OCI-LY3 (cell line): ENCODE measurements around the gene ZNF831.

Experiments
- H2AFZ ChIP-seq: fragments of 200-600, 300-600 bp; shearing (Covaris generic); 2 replicates; pipeline ENCODE4 v1.6.0; 2014; ENCODE audit warnings: antibody characterized with exemption, low read depth, low read length
- H3K27ac ChIP-seq: fragments of 200-600, 300-600 bp; sonication (generic); 2 replicates; pipeline ENCODE4 v1.5.1; 2014; ENCODE audit warnings: mild to moderate bottlenecking, low read length, moderate library complexity, mixed read lengths
- H3K27me3 ChIP-seq: fragments of 200-600, 300-600 bp; sonication (generic); 2 replicates; pipeline ENCODE4 v1.6.1; 2014; ENCODE audit warnings: low read depth, low read length, mixed read lengths
- H3K36me3 ChIP-seq: fragments of 200-600, 300-600 bp; sonication (generic); replicated peaks from 2 replicates; pipeline ENCODE3; 2014; ENCODE audit warnings: low read depth, low read length, mixed read lengths
- H3K4me1 ChIP-seq: fragments of 300-600, 200-600 bp; sonication (generic); 2 replicates; pipeline ENCODE4 v1.6.1; 2014; ENCODE audit warnings: low read length, mixed read lengths
- H3K4me2 ChIP-seq: fragments of 200-600, 300-600 bp; sonication (generic); 2 replicates; pipeline ENCODE4 v1.6.1; 2014; ENCODE audit warnings: low read length, mixed read lengths
- H3K4me3 ChIP-seq: fragments of 300-600, 200-600 bp; sonication (generic); 2 replicates; pipeline ENCODE4 v1.5.1; 2014; ENCODE audit warnings: antibody characterized with exemption, mild to moderate bottlenecking, low read length, moderate library complexity
- H3K79me2 ChIP-seq: fragments of 300-600, 200-600 bp; shearing (Covaris generic); 2 replicates; pipeline ENCODE4 v1.6.1; 2014; ENCODE audit warnings: mild to moderate bottlenecking, low read length, mixed read lengths
- H3K9ac ChIP-seq: fragments of 300-600, 200-600 bp; shearing (Covaris generic); 2 replicates; pipeline ENCODE4 v1.6.0; 2014; ENCODE audit warnings: mild to moderate bottlenecking, low read length, moderate library complexity
- H3K9me3 ChIP-seq: fragments of 200-600, 300-600 bp; shearing (Covaris generic); 2 replicates; pipeline ENCODE4 v1.6.1; 2014; ENCODE audit warnings: low read length, mixed read lengths; ENCODE audit not compliant: insufficient read depth
- H4K20me1 ChIP-seq: fragments of 200-600, 300-600 bp; sonication (generic); 2 replicates; pipeline ENCODE4 v1.6.1; 2016; ENCODE audit warnings: low read length, mixed read lengths; ENCODE audit not compliant: insufficient read depth
- EZH2phosphoT487 ChIP-seq: fragments of 200-600 bp; shearing (Covaris generic); IDR thresholded peaks from 2 replicates; pipeline ENCODE4 v1.6.1; 2018; ENCODE audit warnings: antibody characterized with exemption, mixed run types, low read depth
- TF ChIP-seq, protein P1 (sequence below): fragments of 200-600, 300-600 bp; sonication (generic); IDR thresholded peaks from 2 replicates; pipeline ENCODE4 v1.5.1; 2014; ENCODE audit warnings: antibody characterized with exemption, low read length, low read depth

ZNF831 gene

GRCh38 chr20:59151820-59152219 lies 11.8 kb upstream of the ZNF831 start:
- no peaks in the 10 kb centered on the region for H3K79me2 ChIP-seq
- no peak overlapping the region for H3K4me2 ChIP-seq
- H3K27ac ChIP-seq: no peak overlapping the region
- no peak overlapping the region for H3K4me3 ChIP-seq
- peaks cover 78% of the 10 kb centered on the region for H3K27me3 ChIP-seq
- H3K4me1 ChIP-seq: no peaks in the 10 kb centered on the region
- H4K20me1 ChIP-seq: no peaks in the 10 kb centered on the region
- no peaks in the 10 kb centered on the region for H3K9me3 ChIP-seq
- H3K9ac ChIP-seq: no peak overlapping the region
- no peaks in the 10 kb centered on the region for H3K36me3 ChIP-seq
- no peak overlapping the region for H2AFZ ChIP-seq
- no peak for TF ChIP-seq EZH2phosphoT487
- TF ChIP-seq, protein P1, sequence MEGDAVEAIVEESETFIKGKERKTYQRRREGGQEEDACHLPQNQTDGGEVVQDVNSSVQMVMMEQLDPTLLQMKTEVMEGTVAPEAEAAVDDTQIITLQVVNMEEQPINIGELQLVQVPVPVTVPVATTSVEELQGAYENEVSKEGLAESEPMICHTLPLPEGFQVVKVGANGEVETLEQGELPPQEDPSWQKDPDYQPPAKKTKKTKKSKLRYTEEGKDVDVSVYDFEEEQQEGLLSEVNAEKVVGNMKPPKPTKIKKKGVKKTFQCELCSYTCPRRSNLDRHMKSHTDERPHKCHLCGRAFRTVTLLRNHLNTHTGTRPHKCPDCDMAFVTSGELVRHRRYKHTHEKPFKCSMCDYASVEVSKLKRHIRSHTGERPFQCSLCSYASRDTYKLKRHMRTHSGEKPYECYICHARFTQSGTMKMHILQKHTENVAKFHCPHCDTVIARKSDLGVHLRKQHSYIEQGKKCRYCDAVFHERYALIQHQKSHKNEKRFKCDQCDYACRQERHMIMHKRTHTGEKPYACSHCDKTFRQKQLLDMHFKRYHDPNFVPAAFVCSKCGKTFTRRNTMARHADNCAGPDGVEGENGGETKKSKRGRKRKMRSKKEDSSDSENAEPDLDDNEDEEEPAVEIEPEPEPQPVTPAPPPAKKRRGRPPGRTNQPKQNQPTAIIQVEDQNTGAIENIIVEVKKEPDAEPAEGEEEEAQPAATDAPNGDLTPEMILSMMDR: no peak

GRCh38 chr20:59152559-59153354 lies 10.9 kb upstream of the ZNF831 start:
- H2AFZ ChIP-seq: no peak overlapping the region
- no peak overlapping the region for H3K27ac ChIP-seq
- H3K27me3 ChIP-seq: peaks cover 74% of the 10 kb centered on the region
- H3K4me2 ChIP-seq: no peak overlapping the region
- no peak overlapping the region for H3K4me3 ChIP-seq
- H4K20me1 ChIP-seq: no peaks in the 10 kb centered on the region
- no peak overlapping the region for H3K9ac ChIP-seq
- H3K36me3 ChIP-seq: no peaks in the 10 kb centered on the region
- H3K4me1 ChIP-seq: no peaks in the 10 kb centered on the region
- H3K79me2 ChIP-seq: no peaks in the 10 kb centered on the region
- H3K9me3 ChIP-seq: no peaks in the 10 kb centered on the region
- TF ChIP-seq, protein P1: no peak
- no peak for TF ChIP-seq EZH2phosphoT487

- Histone ChIP-seq H3K4me1 (no peaks in the 10 kb centered on the region), H3K79me2 (no peaks in the 10 kb centered on the region), H3K4me2 (no peak overlapping the region), H3K36me3 (no peaks in the 10 kb centered on the region), H2AFZ (no peak overlapping the region), H3K4me3 (no peak overlapping the region), H3K9ac (no peak overlapping the region), H3K9me3 (no peaks in the 10 kb centered on the region), H3K27ac (no peak overlapping the region), H3K27me3 (peaks cover 75% of the 10 kb centered on the region), H4K20me1 (no peaks in the 10 kb centered on the region)
- TF ChIP-seq EZH2phosphoT487: no peak
- TF ChIP-seq, protein P1: no peak
These were observed 10.3 kb upstream of the ZNF831 start for GRCh38 chr20:59153355-59153681.

DNA sequence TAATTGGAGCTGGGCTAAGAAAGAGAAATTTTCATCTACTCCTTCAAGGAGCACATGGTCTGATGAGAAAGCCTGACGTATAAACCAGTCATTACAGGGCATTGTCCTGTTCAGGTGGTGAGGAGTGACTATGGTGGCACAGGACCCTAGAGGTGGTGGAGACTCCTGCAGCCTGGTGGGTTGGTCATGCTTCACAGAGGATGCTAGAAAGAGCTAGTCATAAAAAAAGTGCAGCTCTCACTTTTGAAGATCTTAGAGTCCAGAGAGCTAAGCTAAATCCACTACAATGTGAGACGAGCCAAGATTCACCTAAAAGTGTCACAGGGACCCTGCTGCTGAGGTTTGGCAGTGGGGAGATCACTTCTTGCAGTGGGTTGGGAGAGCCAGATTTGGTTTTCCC lies 9.8 kb upstream of the ZNF831 start:
- Histone ChIP-seq H3K36me3 (no peaks in the 10 kb centered on the region), H3K79me2 (no peaks in the 10 kb centered on the region), H3K4me2 (no peak overlapping the region), H3K9me3 (no peaks in the 10 kb centered on the region), H3K9ac (no peak overlapping the region), H3K4me1 (no peaks in the 10 kb centered on the region), H3K4me3 (no peak overlapping the region), H2AFZ (no peak overlapping the region), H4K20me1 (no peaks in the 10 kb centered on the region), H3K27ac (no peak overlapping the region), H3K27me3 (peaks cover 78% of the 10 kb centered on the region)
- TF ChIP-seq, protein P1: no peak
